Neural cell (in vitro differentiated cells): ENCODE data around the gene SPEF1.
A peak's percentile ranks its signal among the peaks of the same experiment; 100 is the strongest.

Source experiments
- CTCF ChIP-seq: fragments of 450-650 bp; IDR thresholded peaks from 2 replicates; pipeline ENCODE4 v1.5.1; 2014; ENCODE audit warnings: antibody characterized with exemption, mild to moderate bottlenecking, moderate library complexity; ENCODE audit not compliant: poor library complexity, severe bottlenecking
- EP300 ChIP-seq: fragments of 450-650 bp; conservative IDR thresholded peaks from 2 replicates; pipeline ENCODE4 v1.6.1; 2014; ENCODE audit warnings: antibody characterized with exemption, mild to moderate bottlenecking, moderate library complexity; ENCODE audit not compliant: poor library complexity, severe bottlenecking
- EZH2 ChIP-seq: fragments of 200-600, 300-800 bp; shearing (Covaris generic), sonication (generic); IDR thresholded peaks from 2 replicates; pipeline ENCODE4 v1.6.1; 2014; ENCODE audit warnings: antibody characterized with exemption, low read length, borderline replicate concordance, mild to moderate bottlenecking; ENCODE audit not compliant: insufficient read depth, poor library complexity, severe bottlenecking
- POLR2AphosphoS5 ChIP-seq: IDR thresholded peaks from 2 replicates; pipeline ENCODE4 v1.6.1; 2012
- RAD21 ChIP-seq: fragments of 450-650 bp; conservative IDR thresholded peaks from 2 replicates; pipeline ENCODE4 v1.6.1; 2014; ENCODE audit warnings: antibody characterized with exemption, mild to moderate bottlenecking, moderate library complexity
- SMC3 ChIP-seq: fragments of 450-650 bp; conservative IDR thresholded peaks from 2 replicates; pipeline ENCODE4 v1.6.1; 2014; ENCODE audit warnings: antibody characterized with exemption, mild to moderate bottlenecking, moderate library complexity; ENCODE audit not compliant: poor library complexity

- peak; percentile 63 for TF ChIP-seq SMC3
- no peak for TF ChIP-seq EP300
- peak; percentile 75 for TF ChIP-seq CTCF
- TF ChIP-seq POLR2AphosphoS5: peak; percentile 77
- peak; percentile 71 for TF ChIP-seq RAD21
- TF ChIP-seq EZH2: no peak
Observed at GRCh38 chr20:3786665-3787323, 5.5 kb upstream of the SPEF1 start, which contains the start of gene CENPB.
